ENCODE data around the gene MPC1L.
"Not testable (repeated sequence)": the region's sequence is repeated elsewhere in the genome, so short reads cannot be mapped to it uniquely, and the experiment has no call there.

DNA sequence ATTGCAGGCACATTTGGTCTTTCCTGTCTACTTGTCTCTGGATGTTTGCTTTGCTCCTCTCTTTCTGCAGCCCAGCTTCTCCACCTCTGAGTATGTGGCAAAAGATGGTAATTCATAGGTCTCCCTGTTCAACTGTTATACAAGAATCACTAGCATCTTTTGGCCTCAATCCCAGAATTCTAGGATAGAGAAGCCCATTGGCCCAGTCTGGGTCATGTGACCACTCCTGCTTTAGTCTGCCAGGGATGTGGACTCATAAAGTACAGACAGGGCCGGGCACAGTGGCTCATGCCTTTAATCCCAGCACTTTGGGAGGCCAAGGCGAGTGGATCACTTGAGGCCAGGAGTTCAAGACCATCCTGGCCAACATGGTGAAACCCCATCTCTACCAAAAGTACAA, 47.8 kb upstream of the MPC1L start:
- not testable (repeated sequence) for TF ChIP-seq SUZ12 (IDR thresholded peaks at IDR 0.05; ENCODE audit: extremely low read depth, insufficient read depth, insufficient read length); ZNF274 (IDR thresholded peaks at IDR 0.05; ENCODE audit: low read depth, low read length); YY1 (IDR thresholded peaks at IDR 0.05; ENCODE audit: insufficient read depth, insufficient read length)
